Erythroblast (primary cell): Measurements from ENCODE around the gene NLGN1.

Experiments used
- GATA1 ChIP-seq: IDR thresholded peaks from 2 replicates; pipeline ENCODE4 v1.6.1; 2011; ENCODE audit warnings: low read depth, mild to moderate bottlenecking, control low read depth, low read length, moderate library complexity
- POLR2A ChIP-seq: IDR thresholded peaks from 2 replicates; pipeline ENCODE4 v1.6.1; 2011; ENCODE audit warnings: mild to moderate bottlenecking, low read length

DNA sequence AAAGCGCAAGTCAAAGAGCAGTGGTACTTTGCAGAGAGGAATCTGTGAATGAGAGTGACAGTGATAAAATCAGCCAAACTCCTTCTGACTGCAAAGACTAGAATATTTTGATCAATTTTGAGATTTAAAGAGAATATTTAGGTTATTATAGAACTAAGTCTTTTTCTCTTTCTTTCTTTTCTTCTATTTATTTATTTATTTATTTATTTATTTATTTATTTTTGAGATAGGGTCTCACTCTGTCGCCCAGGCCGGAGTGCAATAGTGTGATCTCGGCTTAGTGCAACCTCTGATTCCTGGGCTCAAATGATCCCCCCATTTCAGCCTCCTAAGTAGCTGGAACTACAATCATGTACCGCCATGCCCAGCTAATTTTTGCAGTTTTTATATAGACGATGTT lies 857.9 kb downstream of the NLGN1 start:
- TF ChIP-seq POLR2A (no peak), GATA1 (no peak)
